NCI-H1105 treated with DMSO at 0.1 percent for 48 hours (cell line): ENCODE measurements around the gene C19orf25.
"Not testable (repeated sequence)": the region's sequence is repeated elsewhere in the genome, so short reads cannot be mapped to it uniquely, and the experiment has no call there.

Experiments used
- DNase-seq: peaks from one replicate; lab custom pipeline; 2025; lab: John Stamatoyannopoulos, UW

Gene C19orf25

DNA sequence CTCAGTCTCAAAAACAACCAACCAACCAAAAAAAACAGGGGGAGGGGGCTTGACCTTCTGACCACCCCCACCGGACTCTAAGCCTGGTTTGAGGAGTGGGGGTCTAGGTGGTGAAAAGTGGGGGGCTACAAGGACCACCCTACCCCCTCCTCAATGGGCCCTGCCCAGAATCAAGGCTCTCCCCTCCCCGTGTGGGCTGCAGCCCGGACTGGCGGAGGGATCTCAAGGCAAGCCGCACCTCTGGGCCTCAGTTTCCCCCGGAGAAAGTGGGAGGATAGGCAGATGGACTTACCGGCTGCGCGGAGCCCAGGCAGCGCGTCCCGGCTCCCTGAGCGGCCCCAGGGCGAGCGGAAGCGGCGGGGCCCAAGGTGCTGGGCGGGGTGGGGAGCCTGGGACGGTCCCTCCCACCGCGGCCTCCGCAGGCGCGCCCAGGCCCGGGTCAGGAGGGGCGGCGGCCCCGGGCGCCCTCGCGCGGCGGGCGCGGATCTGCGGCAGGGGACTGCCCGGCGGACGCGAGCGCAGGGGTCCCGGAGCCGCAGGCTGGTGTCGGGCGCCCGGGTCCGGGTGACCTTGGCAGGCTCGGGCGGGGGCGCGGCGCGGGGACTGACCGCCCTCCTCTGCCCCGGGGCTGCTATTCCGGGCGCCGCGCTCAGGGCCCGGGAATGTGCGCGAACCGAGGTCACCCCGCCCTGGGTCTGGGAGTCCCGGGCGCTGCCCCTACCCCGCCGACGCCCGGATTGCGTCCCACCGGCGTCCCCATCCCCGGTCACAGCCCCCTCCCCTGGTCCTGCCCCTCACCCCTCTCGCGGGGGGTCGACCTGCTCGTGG lies 33.9 kb upstream of the C19orf25 start, which contains the start of gene ADAMTSL5:
ADAMTSL5 (minus strand) TSS at position 349 of the 828 bp plus-strand sequence. CDS start 2,076 bp downstream, outside the sequence.
- DNase-seq, result no peak

DNA sequence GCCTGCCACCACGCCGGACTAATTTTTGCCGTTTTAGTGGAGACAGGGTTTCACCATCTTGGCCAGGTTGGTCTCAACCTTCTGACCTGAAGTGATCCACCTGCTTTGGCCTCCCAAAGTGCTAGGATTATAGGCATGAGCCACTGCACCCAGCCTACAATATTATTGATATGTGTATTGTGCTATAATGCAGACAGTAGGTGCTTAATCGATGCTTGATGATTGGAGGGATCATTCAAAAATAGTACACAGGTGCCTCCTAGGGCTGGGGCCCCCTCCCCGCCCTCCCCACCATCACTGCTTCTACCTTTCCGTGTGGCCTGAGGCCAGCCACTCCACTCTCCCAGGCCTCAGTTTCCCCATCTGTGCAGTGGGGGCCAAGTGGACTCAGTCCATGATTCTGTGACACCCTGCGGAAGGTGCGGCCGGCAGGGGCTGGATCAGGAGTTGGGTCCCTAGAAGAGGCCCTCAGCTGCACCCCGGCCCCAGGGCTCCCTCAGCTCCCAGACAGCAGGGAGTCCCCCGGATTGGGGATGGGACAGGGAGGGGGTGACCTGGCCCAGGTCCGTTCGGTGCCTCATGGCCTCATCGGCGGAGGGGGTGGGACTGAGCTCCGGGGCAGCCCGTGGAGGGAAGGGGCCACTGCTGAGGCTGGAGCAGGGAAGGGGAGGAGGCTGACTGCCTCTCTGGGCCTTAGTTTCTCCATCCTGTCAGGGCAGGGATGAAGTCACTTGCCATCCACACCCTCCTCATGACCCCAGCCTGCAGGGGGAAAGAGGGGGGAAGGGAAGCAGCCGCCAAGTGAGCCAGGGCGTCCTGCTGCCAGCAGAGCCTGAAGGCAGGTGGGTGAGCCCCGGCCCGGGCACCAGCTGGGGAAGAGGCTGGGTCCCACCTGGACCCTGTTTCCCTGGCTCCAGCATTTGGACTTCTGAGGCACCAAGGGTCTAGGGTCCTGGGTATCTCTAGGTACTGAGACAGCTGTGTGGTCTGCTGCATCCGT lies 32.6 kb upstream of the C19orf25 start:
- no peak for DNase-seq

DNA sequence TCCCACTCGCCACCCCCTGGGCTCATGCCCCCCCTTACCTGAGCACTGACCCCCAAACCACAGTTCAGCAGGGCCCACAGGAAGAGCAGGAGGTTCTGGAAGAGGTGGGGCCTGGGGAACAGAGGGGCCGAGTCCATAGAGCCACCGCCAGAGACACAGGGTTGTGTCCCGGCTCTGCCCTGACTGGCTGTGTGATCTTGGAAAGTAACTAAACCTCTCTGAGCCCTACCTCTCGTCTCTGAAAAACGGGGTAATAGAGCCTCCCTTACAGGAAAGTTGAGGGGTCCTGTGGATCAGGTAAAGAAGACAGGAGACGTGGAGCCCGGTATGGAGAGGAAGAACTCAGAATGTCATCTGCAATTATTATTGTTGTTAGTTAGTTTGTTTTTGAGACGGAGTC lies 31.8 kb upstream of the C19orf25 start:
- DNase-seq, result no peak

DNA sequence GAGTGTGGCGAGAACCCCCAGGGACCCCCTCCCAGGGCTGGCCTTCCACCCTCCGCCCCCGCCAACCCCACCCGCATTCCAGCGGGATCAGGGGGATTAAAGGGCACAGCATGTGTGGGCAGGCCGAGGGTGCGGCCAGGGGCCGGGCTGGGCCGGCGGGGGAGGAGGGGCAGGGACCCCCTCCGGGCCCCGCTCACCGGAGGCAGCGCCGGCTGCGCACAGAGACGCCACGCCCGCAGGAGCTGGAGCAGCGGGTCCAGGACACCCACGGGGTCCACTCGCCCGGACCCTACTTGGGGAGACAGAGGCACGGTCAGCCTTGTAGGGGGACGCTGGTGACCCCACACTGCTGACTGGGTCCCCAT lies 31.4 kb upstream of the C19orf25 start:
- no peak for DNase-seq

DNA sequence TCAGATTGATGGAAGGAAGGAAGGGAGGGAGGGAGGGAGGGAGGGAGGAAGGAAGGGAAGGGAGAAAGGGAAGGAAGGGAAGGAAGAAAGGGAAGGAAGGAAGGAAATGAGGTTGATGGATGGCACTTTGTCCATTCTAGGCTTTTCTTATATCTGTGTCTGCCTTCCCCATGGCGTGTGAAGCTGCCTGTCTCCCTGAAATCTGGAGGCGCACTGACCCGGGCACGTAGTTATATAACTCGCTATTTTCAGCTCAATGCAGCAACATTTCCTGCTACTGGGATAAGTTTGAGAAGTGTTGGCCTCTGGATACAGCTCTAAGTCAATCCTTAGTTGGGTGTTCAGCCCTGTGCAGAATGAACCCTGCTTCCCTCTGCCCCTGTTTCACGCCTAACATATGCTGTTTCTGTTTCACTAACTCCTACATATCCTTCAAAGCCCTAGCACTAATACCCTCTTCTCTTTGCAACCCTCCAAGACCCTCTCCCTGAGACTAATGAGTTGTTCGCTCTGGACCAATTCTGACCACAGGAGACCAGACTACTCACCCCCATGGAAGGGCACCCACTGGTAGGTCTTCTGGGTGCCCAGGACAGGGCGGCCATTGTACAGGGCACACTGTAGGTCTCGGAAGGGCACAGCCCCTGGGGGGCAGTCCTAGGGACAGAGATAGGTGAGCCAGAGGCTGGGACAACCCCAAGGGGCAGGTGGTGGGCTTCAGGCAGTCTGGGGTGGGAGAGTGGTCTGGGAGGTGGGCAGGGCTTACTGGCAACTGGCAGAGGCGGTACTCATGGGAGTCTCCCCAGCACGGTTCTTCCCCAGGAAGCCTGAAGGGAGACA lies 30.8 kb upstream of the C19orf25 start:
- DNase-seq, result no peak

DNA sequence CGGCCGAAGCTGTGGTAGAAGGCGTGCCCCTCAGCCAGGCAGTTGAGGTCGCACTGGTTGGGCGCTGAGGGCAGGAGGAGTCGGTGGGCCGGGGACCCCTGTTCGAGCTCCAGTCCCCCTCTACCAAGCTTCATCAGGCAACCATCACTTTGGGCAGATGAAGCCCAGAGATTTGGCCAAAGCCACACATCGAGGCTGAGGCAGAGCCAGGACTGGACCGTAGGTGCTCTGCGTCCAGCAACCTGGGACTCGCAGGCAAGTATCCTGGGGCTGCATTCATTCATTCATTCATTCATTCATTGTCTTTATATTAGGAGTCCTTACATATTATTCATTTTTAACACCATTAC lies 29.5 kb upstream of the C19orf25 start:
- no peak for DNase-seq

DNA sequence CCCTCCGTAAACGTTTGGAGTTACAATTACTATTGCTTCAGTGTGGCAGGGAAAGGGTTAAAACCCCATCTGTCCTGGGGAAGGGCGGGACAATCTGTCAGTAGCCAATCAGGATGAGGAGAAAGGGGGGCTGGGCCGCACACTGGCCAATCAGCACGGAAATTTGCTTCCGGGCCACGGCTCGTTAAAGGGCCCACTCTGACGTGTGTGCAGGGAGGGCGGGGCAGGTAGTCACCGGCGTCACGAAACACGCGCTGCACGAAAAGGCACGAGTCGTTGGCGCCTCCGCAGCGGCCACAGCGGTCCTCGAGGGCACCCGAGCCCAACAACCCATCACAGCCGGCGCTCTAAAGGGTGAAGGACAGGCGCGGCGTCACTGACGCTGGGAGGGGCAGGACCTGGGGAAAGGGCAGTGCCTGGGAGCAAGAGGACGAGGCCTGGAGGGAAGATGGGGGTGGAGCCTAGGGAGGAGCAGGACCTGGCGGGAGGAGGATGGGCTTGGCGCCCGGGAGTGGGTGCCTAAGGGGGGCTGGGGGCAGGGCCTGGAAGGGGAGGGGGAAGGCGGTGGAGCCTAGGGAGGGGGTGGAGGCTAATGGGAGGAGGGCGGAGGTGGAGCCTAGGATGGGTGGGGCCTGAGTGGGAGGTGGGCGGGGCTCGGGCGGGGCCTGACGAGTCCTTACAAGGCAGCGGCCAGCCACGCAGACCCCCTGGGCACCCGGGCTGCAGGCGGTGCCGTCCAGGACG lies 28.9 kb upstream of the C19orf25 start:
- peak; percentile 89 for DNase-seq

DNA sequence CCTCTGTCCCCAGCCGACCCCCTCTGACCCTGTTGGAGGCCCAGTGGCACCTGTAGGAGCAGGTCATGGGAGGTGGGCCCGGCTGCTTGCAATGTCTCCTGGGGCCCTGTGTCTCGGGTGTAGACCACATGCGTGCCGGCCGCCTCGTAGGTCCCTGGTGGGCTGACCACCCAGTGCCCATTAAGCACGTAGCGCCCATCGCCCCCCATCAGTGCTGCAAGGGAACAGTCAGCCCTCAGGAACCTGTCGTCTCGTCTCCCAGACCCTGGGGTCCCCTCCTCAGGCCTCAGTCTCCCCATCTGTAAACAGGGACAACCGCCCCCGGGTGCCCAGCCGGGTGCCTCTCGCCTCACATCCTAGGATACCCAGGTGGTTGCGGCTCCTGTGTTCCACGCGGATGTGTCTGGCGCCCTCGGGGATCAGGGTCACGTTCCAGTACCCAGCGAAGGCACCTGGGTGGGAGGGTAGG lies 28.2 kb upstream of the C19orf25 start:
- DNase-seq, result no peak

DNA sequence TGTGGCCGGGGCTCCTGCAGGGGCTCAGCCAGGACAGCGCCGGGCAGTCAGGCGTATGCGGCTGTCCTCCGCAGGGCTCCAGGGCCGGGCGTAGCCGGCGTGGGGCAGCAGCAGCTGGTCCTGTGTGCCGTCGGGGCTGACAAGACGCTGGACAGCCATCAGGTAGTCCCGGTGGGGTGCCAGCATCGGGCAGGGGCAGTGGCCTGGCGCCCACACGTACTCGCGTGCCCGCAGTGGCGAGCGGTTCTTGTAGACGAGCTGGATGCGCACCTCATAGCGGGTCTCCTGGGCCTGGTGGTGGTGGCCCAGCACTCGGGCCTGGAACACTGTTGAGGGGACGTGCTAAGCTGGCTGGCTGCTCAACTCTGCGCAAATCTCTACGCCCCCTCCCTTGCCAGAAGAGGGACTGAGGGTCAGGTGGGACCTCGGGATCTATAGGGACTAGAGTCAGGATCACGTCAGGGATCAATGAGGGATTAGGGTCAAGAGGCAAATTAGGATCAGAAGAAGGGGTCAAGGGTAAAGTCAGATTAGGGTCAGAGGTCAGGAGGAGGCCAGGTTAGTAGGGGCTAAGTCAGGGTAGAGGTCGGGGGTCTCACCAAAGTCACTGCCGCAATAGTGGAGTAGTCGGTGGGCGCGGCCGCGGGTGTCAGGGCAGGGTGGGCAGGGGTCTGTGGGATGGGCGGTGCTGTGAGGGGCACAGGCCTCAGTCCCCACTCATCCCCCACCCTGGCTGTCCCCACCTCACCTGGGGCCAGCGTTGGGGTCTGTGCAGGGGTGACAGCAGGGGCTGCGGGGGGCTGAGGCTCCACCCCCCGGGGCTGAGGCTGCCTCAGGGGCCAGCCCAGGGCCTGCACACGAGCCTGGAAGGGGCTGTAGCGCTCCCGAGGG lies 27.2 kb upstream of the C19orf25 start:
- no peak for DNase-seq

DNA sequence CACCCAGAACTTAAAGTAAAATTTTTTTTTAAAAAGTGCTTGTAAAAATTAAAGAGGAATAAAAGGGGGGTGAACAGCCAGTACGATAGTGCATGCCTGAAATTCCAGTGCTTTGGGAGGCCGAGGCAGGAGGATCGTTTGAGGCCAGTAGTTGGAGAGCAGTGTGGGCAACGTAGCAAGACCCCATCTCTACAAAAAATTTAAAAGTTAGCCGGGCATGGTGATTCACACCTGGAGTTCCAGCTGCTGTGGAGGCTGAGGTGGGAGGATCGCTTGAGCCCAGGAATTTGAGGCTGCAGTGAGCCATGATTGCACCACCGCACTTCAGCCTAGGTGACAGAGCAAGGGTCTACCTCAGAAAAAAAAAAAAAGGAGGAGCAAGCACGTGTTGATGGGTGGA lies 26.0 kb upstream of the C19orf25 start:
- no peak for DNase-seq

DNA sequence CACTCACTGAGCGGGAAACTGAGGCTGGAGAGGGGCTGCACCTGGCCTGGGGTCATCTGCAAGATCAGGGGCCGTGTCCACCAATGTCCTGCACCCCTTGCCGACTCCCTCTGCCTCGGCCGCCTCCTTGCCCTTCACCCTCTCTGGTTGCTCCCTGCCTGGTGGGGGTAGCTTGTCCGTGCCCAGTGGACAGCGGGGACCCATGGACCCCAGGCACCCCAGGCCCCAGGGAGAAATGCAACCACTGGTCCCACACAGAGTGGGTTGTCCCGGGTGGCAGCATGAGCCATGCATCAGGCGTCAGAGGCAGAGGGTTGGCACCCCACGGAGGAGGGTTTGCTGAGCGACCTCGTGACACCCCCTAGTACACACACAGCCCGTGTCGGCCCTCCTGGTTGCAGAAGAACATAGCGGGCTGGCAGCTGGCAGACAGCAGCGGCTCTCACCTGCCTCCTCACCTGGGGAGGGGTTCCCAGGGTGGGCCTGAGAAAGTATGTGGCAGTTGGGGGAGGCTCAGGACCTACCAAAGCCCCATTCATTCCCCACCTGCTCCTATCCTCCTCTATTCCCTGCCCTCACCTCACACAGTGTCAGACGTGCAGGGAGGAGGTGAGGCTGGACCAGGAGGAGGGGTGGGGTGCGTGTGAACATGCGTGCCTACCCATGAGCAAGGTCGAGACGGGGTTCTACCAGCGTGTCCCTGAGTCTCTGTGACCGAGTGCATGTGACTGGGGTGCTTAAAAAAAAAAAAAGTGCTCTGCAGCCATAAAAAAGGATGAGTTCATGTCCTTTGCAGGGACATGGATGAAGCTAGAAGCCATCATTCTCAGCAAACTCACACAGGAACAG lies 25.1 kb upstream of the C19orf25 start:
- no peak for DNase-seq

DNA sequence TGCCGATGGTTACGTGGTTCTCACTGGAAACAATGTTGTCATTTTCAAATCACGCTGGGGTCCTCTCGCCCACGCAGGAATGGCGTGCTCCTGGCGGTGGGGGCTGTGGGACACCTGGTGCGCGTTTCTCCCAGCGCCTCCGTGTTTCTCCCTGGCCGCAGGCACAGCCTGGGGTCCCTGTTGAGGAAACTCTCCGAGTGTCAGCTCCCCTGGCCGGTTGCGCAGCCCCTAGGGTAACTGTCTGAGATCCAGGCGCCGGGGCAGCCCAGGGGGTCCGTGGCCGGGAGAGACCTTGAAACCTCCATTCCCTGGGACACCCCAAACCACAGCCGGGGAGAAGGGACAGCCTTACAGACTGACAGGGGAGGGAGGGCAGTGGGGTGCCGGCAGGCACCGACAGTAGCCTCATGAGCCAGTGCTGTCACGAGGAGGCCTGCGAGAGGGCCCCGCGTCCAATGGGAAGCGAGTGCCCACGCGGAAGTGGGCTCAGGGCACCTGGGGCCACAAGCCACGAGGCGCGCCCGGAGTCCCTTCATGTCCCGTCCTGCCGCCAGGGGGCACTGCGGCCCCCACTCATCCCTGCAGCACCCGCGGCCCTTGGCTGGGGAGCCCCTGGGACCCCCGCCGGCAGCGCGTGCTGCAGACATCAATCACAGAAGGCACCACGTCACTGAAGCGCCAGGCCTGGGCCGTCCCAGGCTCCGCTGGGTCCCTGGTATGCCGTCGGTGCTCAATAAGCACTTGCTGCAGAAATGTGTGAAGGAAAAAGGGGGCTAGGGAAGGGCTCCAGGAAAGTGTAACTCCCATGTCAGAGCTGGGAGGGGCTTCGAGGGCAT lies 24.3 kb upstream of the C19orf25 start:
- DNase-seq, result no peak

DNA sequence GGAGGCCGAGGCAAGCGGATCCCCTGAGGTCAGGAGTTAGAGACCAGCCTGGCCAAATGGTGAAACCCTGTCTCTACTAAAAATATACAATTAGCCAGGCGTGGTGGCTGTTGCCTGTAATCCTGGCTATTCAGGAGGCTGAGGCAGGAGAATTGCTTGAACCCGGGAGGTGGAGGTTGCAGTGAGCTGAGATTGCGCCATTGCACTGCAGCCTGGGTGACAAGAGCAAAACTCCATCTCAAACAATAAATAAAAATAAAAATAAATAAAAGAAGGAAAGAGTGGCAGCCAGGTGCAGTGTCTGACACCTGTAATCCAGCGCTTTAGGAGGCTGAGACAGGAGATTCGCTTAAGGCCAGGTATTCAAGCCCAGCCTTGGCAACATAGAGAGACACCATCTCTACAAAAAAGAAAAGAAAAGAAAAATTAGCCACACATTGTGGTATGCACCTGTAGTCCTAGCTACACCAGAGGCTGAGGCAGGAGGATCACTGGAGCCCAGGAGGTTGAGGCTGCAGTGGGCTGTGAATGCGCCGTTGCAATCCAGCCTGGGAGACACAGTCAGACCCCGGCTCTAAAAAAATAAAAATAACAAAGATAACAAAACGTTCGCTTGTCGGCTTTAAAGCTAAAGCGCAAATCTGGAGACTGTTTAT lies 23.5 kb upstream of the C19orf25 start:
- no peak for DNase-seq

DNA sequence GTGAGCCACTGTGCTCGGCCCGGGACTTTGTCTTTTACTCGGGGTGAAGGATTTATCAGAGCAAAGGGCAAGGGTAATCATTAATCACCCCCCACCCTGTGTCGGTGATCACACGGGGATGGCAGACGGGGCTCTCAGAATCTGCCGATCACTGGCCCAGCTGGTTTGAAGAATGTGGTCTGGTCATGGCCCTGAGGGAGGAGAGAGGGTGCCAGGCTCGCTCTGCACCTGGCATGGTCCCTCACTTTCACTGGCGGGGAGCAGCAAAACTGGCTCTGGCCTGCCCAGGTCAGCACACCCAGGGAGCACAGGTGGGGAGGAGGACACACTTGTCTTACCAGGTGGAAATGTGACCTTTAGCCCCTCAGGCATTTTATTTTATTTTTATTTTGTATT lies 22.2 kb upstream of the C19orf25 start:
- DNase-seq, result no peak

DNA sequence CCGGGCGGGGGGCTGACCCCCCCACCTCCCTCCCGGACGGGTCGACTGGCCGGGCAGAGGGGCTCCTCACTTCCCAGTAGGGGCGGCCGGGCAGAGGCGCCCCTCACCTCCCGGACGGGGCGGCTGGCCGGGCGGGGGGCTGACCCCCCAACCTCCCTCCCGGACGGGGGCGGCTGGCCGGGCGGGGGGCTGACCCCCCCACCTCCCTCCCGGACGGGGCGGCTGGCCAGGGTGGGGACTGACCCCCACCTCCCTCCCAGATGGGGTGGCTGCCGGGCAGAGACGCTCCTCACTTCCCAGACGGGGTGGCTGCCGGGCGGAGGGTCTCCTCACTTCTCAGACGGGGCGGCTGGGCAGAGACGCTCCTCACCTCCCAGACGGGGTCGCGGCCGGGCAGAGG lies 20.2 kb upstream of the C19orf25 start:
- not testable (repeated sequence) for DNase-seq

DNA sequence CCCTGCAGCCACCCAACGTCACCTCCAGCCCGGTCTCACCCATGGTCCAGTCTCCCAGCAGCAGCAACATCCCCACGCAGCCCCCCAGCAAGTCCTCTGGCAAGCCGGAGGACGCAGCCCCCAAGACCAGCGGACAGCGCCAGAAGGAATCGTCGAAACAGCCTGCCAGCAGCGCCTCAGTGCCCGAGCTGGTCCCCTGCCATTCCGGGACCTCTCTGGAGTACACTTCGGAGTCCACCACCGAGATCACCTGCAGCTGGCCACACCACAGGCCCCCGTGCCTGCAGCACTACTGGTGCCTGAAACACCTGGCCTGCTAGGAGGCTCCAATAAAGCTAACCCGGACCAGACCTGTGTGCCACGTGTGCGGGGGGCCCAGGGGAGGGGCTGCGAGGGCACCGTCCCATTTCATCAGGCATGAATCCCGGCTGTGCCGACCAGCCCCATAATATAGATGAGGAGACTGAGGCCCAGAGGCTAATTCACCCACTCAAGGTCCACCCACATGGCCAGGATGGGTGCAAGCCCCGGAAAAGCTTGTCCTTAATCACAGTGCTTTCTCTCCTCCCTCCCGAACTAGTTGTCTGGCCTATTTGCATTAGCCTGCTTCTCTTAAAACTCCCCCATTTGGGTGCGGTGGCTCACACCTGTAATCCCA lies 18.7 kb upstream of the C19orf25 start:
- no peak for DNase-seq
